B cell (primary cell): Measurements from ENCODE around the gene ARPC5L.

Experiments
- CTCF ChIP-seq: fragments of 200-600 bp; IDR thresholded peaks from one replicate; pipeline ENCODE4 v1.8.0; 2022; ENCODE audit warnings: antibody characterized with exemption, mild to moderate bottlenecking
- EZH2 ChIP-seq: IDR thresholded peaks from 2 replicates; pipeline ENCODE4 v1.6.1; 2012; ENCODE audit warnings: borderline replicate concordance, low read depth, mild to moderate bottlenecking, moderate library complexity, low read length; ENCODE audit not compliant: insufficient read depth, poor library complexity, severe bottlenecking

- TF ChIP-seq CTCF (no peak), EZH2 (no peak)
Measured at GRCh38 chr9:124846969-124847368, 15.0 kb upstream of the ARPC5L start.
